ENCODE results near the gene FHIT.

Gene FHIT

GRCh38 chr3:61288446-61288845, 37.2 kb upstream of the FHIT start:
- Histone ChIP-seq H3K27ac (no peak overlapping the region), H3K27me3 (replicated peaks) (no peaks in the 10 kb centered on the region), H3K4me3 (ENCODE audit: low read depth, low read length) (no peak overlapping the region), H3K36me3 (replicated peaks) (no peaks in the 10 kb centered on the region)
- in situ Hi-C loops (cut with HindIII; ENCODE audit: low pct_ligation_motif_present, low sequenced_read_pairs): no loop called here
- no peak for DNase-seq
- no peak for TF ChIP-seq CTCF (IDR thresholded peaks at IDR 0.05; ENCODE audit: low read depth, low read length, missing control alignments)

DNA sequence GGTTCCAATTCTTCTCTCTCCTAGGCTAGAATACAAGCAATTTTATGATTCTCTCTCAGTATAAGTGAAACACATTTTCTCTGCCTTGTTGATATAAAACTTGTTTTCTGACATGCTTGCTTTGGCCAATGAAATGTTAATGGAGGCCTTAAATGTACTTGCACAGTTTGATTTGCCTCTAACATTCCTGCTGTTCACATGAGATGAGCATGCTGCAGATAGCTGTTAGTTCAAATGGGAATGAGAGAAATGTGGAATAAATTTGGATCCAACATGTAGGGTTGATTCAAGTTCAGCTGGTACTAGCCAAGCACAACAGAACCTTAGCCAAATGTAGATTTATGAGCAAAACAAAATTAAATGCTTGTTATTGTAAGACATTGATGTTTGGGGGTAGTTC, 32.6 kb upstream of the FHIT start:
- in situ Hi-C loops (cut with HindIII; ENCODE audit: low pct_ligation_motif_present, low sequenced_read_pairs): no loop called here
- TF ChIP-seq CTCF (IDR thresholded peaks at IDR 0.05; ENCODE audit: low read depth, low read length, missing control alignments): no peak
- no peak for DNase-seq

DNA sequence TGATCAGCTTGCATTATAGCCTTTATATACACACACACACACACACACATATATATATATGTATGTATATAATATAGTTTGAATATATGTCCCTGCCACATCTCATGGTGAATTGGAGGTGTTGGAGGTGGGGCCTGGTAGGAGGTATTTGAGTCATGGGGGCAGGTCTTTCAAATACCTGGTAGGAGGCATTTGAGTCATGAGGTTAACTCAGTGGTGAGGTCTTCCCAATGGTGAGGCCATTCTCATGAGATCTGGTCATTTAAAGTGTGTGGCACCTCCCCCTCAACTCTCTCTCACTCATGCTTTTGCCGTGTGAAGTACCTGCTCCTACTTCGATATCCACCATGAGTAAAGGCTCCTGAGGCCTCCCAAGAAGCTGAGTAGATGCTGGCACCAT, 27.5 kb upstream of the FHIT start:
- in situ Hi-C loops (cut with HindIII; ENCODE audit: low pct_ligation_motif_present, low sequenced_read_pairs): no loop called here
- Histone ChIP-seq H3K27ac (no peak overlapping the region), H3K4me3 (ENCODE audit: low read depth, low read length) (no peak overlapping the region), H3K36me3 (replicated peaks) (no peaks in the 10 kb centered on the region), H3K27me3 (replicated peaks) (no peaks in the 10 kb centered on the region)
- DNase-seq: no peak
- no peak for TF ChIP-seq CTCF (IDR thresholded peaks at IDR 0.05; ENCODE audit: low read depth, low read length, missing control alignments)

More for the DNA sequence above, 32.6 kb upstream of the FHIT start:
- H3K4me3 ChIP-seq (ENCODE audit: low read depth, low read length): no peak overlapping the region
- no peaks in the 10 kb centered on the region for H3K27me3 ChIP-seq (replicated peaks)
- no peaks in the 10 kb centered on the region for H3K36me3 ChIP-seq (replicated peaks)
- no peak overlapping the region for H3K27ac ChIP-seq

GRCh38 chr3:61277411-61277810, 26.2 kb upstream of the FHIT start:
- no peak for DNase-seq
- Histone ChIP-seq H3K36me3 (replicated peaks) (no peaks in the 10 kb centered on the region), H3K27ac (no peak overlapping the region), H3K4me3 (ENCODE audit: low read depth, low read length) (no peak overlapping the region), H3K27me3 (replicated peaks) (no peaks in the 10 kb centered on the region)
- no peak for TF ChIP-seq CTCF (IDR thresholded peaks at IDR 0.05; ENCODE audit: low read depth, low read length, missing control alignments)
- in situ Hi-C loops (cut with HindIII; ENCODE audit: low pct_ligation_motif_present, low sequenced_read_pairs): no loop called here

- Histone ChIP-seq H3K36me3 (replicated peaks) (no peaks in the 10 kb centered on the region), H3K4me3 (ENCODE audit: low read depth, low read length) (no peak overlapping the region), H3K27me3 (replicated peaks) (no peaks in the 10 kb centered on the region), H3K27ac (no peak overlapping the region)
- in situ Hi-C loops (cut with HindIII; ENCODE audit: low pct_ligation_motif_present, low sequenced_read_pairs): no loop called here
- TF ChIP-seq CTCF (IDR thresholded peaks at IDR 0.05; ENCODE audit: low read depth, low read length, missing control alignments): no peak
- no peak for DNase-seq
Measured at GRCh38 chr3:61269435-61269834, 18.2 kb upstream of the FHIT start.

DNA sequence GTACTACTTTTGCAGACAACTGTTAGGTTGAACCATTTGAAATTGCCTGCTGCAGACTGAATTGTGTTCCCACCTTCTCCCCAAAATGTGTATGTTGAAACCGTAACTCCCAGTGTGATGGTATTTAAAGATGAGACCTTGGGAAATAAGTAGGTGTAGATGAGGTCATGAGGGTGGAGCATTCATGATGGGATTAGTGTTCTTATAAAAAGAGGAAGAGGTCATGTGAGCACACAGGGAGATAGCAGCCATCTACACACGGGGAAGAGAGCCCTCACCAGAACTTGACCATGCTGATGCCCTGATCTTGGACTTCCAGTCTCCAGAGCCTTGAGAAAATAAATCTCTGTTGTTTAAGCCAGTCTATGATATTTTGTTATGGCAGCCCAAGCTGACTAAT, 17.4 kb upstream of the FHIT start:
- no peak for DNase-seq

More for the DNA sequence above, 17.4 kb upstream of the FHIT start:
- Histone ChIP-seq H3K27me3 (replicated peaks) (no peaks in the 10 kb centered on the region), H3K4me3 (ENCODE audit: low read depth, low read length) (no peak overlapping the region), H3K27ac (no peak overlapping the region), H3K36me3 (replicated peaks) (no peaks in the 10 kb centered on the region)
- TF ChIP-seq CTCF (IDR thresholded peaks at IDR 0.05; ENCODE audit: low read depth, low read length, missing control alignments): no peak
- in situ Hi-C loops (cut with HindIII; ENCODE audit: low pct_ligation_motif_present, low sequenced_read_pairs): no loop called here
